HuH-7 (cell line): ENCODE data around the gene ALDOA.
"Not testable (repeated sequence)": the region's sequence is repeated elsewhere in the genome, so short reads cannot be mapped to it uniquely, and the experiment has no call there.

Experiments
- DNase-seq: peaks from one replicate; pipeline ENCODE4 v3.0.0; 2011; ENCODE audit warnings: low spot score

ALDOA gene

GRCh38 chr16:30065102-30065942 lies at the start of gene ALDOA:
Gene ALDOA, plus strand, starts transcription at chr16:30065760. Its CDS starts 1,138 bp downstream, at chr16:30066898.
- peak; percentile 93 for DNase-seq

- DNase-seq = no peak
These were observed 48.8 kb upstream of the ALDOA start for GRCh38 chr16:30016555-30017276.

- no peak for DNase-seq
These were observed 48.3 kb upstream of the ALDOA start for GRCh38 chr16:30017277-30017656.

GRCh38 chr16:30017937-30018336 lies 47.6 kb upstream of the ALDOA start:
- not testable (repeated sequence) for DNase-seq

GRCh38 chr16:30018731-30019158 lies 46.8 kb upstream of the ALDOA start:
- DNase-seq = no peak

GRCh38 chr16:30022887-30023286 lies 42.7 kb upstream of the ALDOA start, which contains the start of gene C16orf92:
Gene C16orf92, plus strand, starts transcription at chr16:30023198. Its CDS starts 143 bp downstream, at chr16:30023341.
- no peak for DNase-seq

- DNase-seq = no peak
These were observed 42.0 kb upstream of the ALDOA start for GRCh38 chr16:30023586-30023985.

GRCh38 chr16:30024451-30024850 lies 41.1 kb upstream of the ALDOA start:
- DNase-seq = no peak

GRCh38 chr16:30025156-30025555 lies 40.4 kb upstream of the ALDOA start:
- no peak for DNase-seq

GRCh38 chr16:30025574-30025973 lies 40.0 kb upstream of the ALDOA start:
- DNase-seq = no peak

- DNase-seq = no peak
These were observed 39.1 kb upstream of the ALDOA start for GRCh38 chr16:30026449-30026848.

GRCh38 chr16:30027588-30028437 lies 37.7 kb upstream of the ALDOA start:
- DNase-seq = no peak

GRCh38 chr16:30028438-30029076 lies 37.0 kb upstream of the ALDOA start:
- no peak for DNase-seq

GRCh38 chr16:30030011-30030685 lies 35.4 kb upstream of the ALDOA start:
- no peak for DNase-seq

GRCh38 chr16:30030841-30031413 lies 34.6 kb upstream of the ALDOA start, which contains the start of gene TLCD3B:
Gene TLCD3B, minus strand, starts transcription at chr16:30031271. Its CDS starts 744 bp downstream, at chr16:30030527.
- DNase-seq = no peak

- no peak for DNase-seq
These were observed 34.1 kb upstream of the ALDOA start for GRCh38 chr16:30031477-30031918.

GRCh38 chr16:30032083-30032819 lies 33.3 kb upstream of the ALDOA start:
- peak; percentile 78 for DNase-seq

- no peak for DNase-seq
These were observed 32.3 kb upstream of the ALDOA start for GRCh38 chr16:30033270-30033669.

- DNase-seq = no peak
These were observed 25.3 kb upstream of the ALDOA start for GRCh38 chr16:30040221-30040620.

GRCh38 chr16:30040690-30041089 lies 24.9 kb upstream of the ALDOA start:
- DNase-seq = not testable (repeated sequence)
